HG03097 (cell line): ENCODE data around the gene FCRL1.

ENCODE experiments used
- ATAC-seq: cut with Tn5 transposase; IDR thresholded peaks from one replicate; pipeline ENCODE4 v1.9.1; 2021; ENCODE audit not compliant: unreplicated experiment, low FRiP score

The FCRL1 gene

DNA sequence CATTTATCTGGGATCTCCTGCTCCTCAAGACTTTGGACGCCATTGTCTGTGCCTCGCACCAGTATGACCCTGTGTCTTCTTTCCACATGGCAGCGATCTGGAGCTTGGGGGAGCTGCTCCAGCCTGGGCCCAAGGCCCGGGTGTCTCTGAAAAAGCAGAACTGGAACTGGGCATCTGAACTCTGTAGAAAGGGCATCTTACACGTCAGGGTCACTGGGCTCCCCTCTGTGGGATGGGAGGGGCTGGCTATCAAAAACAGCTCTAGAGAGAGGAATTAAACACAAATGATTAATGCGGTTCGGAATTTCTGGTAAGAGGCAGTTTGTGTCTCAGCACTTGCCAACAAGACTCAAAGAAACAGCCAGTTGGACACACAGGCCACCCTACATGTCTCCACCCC, 16.1 kb downstream of the FCRL1 start:
- no peak for ATAC-seq

DNA sequence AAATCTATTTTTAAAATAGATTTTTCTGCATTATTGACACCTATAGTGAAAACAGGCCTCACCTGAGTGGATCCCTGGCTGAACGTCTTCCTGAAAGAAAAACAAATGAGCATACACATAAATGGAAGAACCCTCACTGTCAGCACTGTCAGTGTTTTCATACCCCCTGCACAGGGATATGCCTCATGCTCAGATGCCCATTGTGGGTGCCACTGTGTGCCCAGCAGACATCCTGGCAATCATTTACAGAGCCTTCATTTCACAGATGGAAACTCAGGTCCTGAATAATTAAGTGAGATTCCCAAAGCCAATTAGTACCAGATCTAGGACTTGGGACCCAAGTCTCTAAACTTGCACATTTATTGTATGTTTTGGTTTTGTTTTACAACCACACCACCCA, 19.9 kb downstream of the FCRL1 start:
- no peak for ATAC-seq

DNA sequence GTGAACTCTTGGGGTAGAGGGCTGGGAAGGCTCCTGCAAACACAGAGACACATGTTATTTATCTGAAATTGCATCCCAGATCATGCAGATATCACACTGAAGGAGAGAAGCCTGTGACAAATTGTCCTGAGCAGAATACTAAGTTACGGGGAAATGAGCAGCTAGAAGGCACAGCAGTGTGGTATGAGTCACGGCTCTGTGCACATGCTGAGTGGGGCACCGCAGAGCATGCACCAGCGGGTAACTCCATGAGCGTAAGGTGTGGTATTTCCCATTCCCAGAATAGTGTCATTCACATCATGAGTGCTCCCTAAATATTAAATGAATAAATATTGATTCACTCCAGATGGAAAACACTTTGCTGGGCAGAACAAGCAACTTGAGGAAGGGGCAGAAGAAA, 21.7 kb downstream of the FCRL1 start:
- ATAC-seq, result no peak

DNA sequence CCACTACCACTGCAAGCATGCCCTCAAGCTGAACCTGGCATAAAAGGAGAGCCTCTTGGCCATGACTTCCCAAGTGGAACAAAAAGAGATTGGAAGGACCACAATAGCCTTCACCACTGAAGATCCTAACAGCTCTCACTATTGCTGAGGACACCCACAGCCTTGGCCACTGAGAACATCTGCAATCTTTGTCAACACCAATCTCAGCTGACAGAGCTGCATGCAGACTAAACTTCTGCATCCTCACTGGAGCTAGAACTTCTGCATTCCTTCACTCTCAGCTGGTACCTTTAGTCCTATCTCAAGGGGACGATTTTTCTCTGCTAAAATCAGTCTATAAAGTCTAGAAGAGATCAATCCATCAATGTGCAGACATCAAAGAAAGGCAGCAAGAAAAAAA, 34.7 kb downstream of the FCRL1 start:
- ATAC-seq, result no peak

DNA sequence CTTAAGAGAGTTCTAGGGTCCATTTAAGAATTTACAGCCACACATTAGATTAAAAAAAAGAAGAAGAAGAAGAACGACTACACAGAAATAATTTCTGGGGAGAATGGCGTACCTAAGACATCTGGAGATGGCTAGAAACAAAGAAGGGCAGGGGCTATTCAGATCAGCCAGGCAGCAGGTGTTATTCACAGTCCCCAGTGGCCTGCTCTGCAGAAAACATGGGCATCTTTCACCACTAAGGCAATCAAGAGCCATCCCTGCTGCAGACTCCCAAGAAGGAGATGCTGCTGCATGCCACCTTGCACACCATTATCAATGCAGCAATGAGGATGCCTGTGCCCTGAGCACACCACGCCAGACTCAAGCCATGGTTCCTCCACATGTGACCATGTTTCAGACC, 35.1 kb downstream of the FCRL1 start:
- ATAC-seq, result no peak

DNA sequence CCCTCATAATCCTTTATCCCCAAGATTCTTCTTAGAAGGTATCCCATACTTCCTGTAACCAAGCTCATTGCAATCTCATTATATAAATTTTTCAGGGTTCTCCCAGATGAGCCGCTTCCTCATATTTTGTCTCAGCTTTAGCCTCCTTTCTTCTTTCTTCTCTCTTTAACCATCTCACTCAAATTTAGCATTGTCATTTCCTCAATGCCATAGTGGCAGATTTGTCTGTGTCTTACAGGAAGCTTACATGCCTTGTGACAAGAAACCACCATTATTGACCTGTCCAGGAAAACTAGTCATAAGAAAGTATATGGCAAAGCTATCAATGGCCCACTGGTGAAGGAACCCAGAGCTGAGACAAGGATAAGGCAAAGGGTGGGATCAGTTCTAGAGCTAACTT, 37.0 kb downstream of the FCRL1 start:
- no peak for ATAC-seq

DNA sequence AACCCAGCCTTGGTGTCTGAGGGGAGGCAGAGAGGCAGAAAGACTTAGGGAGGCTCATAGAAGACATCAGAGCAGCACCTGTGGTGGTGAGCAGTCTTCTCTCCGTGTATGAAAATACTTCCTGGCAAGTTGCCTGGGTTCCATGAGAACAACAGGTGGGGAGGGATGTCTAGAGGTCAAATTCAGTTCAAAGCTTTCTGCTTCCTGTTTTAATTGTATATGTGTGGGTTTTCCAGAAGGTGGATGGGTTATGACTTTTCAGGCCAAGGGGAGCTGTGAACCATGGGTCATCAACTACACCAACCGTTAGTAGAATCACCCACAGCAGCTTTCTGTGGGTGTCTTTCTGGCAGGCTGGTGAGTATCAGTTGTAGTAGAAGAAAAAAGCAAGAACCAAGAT, 38.9 kb downstream of the FCRL1 start:
- ATAC-seq, result no peak

DNA sequence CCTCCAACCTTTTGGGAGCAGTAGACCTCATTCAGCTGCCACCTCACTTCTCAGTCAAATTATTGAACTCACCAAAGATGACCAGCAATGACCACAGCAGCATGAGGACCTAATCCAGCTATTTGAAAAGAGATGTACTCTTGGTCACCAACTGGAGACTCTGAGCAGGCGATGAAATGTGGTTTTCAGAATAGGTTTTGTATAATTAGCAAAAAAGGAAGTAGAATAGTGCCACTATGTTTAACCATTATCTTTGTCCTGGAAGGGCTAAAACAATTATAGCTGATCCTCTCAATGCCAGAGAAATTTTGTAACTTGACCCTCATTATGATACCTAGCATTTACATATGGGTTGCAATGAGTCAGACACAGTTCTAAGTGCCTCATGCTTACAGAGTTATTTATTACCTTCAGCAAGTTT, 42.9 kb downstream of the FCRL1 start, which contains the start of gene FCRL2:
Gene FCRL2, minus strand, starts transcription at position 162 of the 421 bp plus-strand sequence. Its CDS starts 59 bp downstream, at position 103.
- ATAC-seq, result no peak

DNA sequence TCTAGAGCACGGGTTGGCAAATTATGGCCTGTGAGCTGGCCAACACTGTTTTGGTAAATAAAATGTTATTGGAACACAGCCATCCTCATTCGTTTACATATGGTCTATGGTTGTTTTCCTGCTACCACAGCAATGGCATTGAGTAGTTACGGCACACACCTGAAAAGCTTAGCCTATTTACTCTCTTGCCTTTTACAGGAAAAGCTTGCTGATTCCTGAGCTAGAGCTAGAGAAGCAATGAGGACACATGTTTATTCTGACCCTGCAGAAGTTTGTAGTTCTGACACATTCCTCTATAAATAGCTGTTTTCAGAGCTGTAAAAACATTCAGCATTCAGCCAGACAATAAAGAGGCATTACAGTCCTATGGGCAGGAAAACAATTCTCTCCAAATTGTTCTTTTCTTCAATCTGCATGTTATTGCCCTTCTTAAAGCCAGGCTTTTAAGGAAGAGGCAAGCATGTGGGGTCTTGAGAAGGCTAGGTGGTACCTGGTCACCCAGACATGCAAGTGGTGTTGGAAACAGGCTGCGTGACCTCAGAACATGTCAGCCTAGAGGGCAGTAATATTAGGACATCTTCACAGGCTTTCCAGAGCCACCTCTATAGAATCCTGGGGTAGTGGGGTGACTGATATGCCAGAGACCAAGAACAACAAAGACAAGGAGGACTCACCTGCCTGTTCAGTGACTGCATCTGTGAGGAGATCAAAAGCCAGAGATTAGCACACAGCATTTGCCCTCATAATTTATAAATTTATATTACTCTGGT, 44.6 kb downstream of the FCRL1 start:
- no peak for ATAC-seq

DNA sequence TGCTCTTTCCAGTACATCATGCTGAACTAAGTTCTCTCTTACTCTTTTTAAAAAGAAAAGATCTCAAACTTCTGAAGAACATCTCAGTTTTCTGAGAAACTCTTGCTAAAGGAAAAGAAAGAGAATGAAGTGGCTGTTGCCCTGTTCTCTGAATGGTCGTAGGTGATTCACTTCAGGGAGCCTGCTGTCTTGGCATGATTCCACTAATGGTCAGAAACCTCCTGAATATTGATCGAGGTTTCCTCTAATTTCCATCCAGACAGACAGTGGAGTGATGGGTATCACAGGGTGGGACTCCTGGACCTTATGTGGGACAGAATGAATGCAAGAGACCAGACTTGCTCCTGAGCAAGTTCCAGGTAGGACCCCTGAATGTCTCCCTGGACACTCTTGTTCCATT, 45.5 kb downstream of the FCRL1 start:
- ATAC-seq, result no peak

DNA sequence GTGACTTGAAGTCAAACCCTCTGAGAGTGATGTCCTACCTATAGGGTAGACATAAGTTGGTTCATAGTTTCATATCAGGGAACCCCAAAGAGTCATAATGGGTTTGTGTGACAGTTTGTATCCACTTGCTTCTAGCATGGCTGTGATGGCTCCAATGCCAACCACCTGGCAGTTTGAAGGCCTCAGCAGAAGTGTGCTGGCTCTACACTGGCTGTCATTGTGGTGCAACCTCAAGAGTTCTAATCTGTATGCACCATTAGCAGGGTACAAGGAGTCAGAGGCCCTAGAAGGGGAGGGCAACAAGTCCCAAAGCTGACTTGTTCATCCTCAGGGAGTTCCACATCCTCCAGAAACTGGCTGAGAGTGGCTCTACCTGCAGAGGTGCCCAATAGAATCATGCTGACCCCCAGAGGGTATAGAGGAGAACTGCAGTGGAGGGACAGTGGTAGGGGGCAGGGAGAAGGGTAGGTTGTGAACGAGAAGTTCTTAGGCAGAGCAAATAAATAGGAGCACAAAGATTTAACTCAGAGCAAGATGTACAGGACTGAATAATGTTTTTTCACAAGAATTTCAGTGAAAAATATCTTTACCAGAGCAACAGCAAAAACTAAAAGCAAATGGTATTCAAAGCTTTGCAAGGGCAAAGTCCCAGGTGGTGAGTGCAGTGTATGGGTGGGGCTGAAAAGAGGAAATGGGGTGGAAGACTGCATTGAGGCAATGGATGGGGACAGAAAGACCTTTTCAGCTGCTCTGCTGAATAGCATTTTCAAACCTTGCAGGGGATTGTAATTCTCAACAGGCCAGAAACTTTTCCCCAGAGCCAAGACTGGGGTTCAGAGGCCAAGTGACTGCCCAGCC, 46.2 kb downstream of the FCRL1 start:
- no peak for ATAC-seq

DNA sequence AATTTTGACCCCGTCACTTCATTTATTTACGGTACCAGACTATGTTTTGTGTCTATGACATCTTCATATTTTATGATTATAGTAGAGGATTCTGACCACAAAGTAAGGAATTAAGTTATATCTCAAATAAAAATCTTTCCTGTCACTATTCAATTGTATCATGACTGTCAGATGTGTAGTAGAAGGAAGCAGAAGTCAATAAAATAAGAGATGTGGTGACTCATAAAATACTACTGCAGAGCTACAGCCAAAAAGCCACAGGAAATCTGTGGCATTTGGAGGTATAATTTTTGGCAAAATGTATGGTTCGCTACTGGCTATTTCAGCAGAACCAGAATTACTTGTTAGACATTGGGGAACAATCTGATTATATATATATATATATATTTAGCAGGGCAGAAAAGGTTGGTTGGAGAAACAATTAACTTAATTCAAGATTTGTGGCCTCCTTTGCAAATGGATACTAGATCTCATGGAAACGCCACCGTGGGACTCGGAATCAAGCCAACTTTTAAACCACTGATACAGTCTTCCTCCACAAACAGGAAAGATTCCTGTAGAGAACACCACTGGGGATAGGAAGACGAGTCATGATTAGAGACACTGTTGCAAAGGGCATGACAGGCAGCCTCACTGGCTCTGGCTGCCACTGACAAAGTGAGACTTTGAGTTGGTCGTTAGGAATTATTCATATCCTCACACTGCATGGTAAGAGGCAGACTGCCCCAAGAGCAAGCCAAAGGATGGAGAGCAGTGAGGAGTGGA, 48.1 kb downstream of the FCRL1 start:
- no peak for ATAC-seq

DNA sequence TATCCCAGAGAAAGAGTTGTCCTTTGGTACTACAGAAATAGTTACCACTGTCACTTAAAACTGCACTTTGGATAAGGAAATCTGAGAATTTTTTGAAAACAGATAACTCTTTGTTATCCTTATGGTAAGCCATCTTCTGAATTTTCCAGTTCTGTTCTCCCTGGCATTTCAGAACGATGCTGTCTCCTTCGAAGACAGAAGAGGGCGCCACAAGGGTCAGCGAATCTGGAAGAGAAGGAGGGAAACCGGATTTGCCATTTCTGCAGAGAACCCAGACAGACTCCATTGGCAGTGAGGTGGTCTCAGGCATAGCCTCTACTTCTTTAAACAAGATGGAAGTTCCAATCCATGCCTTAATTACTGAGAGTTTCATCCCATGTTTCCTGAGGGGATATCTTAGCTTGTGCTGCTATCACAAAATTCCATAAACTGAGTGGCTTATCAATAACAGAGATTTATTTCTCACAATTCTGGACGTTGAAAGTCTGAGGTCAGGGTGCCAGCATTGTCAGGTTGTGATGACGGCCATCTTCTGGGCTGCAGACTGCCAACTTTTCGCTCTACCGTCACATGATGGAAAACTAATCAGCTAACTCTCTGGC, 49.4 kb downstream of the FCRL1 start:
- ATAC-seq, result no peak

DNA sequence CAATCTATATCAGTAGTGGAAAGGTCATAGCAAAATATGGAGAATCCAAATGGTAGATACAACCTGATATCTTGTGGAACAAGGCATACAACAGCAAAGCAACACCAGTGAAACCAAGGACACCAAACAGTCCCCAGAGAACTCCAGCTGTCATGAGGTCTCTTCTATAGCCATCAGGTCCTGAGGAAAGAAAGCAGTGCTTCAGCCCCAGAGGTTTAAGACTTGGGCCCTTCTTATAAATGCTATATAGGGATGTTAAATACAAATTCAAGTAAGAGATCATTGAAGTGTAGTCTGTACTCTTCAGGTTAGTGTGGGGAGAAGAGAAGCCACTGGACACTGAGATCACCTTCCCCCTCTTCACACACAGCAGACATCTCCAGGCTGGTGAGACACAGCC, 53.1 kb downstream of the FCRL1 start:
- ATAC-seq, result no peak

DNA sequence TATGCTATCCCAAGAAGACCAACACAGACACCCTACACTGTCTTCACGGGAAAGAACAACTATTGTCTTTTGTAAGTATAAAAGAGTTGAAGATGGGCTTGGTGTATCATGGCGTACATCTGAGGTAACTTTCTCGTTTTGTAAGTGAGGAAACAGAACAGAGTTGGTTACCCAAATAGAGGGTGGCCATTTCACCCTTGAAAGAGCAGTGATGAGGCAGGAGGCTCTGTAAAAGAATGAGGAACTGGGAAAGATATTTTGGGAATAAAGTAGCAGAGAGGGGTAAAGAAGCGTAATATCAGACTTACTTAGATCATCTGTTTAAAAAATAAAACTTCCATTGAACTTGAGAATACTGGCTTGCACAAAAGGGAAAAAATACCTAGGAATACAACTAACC, 61.9 kb downstream of the FCRL1 start:
- no peak for ATAC-seq

DNA sequence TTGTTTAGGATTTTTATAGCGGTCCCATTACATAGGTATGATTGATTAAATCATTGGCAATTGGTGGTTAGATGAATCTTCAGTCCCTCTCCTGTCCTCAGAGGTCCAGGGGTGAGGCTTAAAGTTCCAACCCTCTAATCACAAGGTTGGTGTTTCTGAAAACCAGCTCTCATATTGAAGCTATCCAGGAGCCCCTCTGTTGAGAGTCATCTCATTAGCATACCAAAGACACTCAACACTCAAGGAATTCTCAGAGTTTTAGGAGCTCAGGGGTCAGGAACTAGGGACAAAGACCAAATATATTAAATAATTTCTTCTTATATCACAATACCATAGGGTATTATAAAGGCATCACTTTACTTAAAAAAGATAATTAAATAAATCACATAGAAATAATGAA, 66.3 kb downstream of the FCRL1 start:
- no peak for ATAC-seq

DNA sequence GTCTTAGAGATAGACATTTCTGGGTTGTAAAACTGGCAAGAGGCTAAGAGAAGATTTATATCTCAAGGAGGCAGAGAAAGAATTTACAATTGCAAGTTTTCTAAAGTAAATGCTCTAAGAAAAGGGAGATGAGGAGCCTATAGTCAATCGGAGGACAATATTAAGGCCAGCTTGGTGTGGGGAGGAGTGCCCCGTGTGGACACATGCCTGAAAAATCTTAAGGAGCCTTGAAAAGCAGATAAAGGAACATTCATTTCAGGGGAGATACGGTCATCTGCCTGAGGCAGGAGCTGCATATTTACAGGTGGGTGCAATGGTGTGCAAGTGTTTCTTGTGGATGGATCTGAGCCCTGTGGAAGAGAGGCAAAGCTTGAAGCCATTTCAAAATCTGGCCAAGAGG, 68.6 kb downstream of the FCRL1 start:
- no peak for ATAC-seq

DNA sequence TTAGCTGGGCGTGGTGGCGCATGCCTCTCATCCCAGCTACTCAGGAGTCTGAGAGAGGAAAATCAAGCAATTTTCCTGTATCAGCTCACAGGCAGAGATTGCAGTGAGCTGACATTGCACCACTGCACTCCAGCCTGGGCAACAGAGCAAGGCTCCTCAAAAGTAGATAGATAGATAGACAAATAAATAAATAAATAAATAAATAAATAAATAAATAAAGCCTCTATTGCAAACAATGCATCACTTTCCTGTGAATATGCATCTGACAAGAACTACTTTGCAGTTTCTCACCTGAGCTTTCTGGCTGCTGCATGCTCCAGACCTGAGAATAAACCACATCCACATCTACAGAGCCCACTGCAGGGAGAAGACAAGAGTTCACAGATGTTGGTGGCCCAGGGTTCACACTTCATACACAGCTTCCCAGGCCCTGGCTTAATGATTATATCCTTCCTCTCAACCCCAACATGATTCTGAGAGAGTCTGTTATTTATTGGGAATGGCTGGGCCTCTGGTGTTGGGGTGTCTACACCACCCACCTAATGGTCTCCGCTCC, 71.6 kb downstream of the FCRL1 start:
- ATAC-seq, result no peak
